ENCODE measurements around the gene ADCY5.
"Not testable (repeated sequence)": the region's sequence is repeated elsewhere in the genome, so short reads cannot be mapped to it uniquely, and the experiment has no call there.

Gene ADCY5

GRCh38 chr3:123448536-123449101, at the start of gene ADCY5:
Gene ADCY5, minus strand, starts transcription at chr3:123449090. Its CDS starts 545 bp downstream, at chr3:123448545.
- peak within 1 kb of the TSS; percentile 26 for H3K4me3 ChIP-seq (ENCODE audit: low read depth, low read length)
- TF ChIP-seq CTCF (IDR thresholded peaks at IDR 0.05; ENCODE audit: borderline replicate concordance, insufficient read depth, low read depth, low read length) = no peak

- no peak overlapping the region for H3K4me3 ChIP-seq (ENCODE audit: low read depth, low read length)
- no peak for TF ChIP-seq CTCF (IDR thresholded peaks at IDR 0.05; ENCODE audit: borderline replicate concordance, insufficient read depth, low read depth, low read length)
These were observed 45.0 kb upstream of the ADCY5 start for GRCh38 chr3:123493912-123494311.

- TF ChIP-seq CTCF (IDR thresholded peaks at IDR 0.05; ENCODE audit: borderline replicate concordance, insufficient read depth, low read depth, low read length) = no peak
- H3K4me3 ChIP-seq (ENCODE audit: low read depth, low read length) = no peak overlapping the region
These were observed 43.2 kb upstream of the ADCY5 start for GRCh38 chr3:123491966-123492587.

GRCh38 chr3:123489400-123490004, 40.6 kb upstream of the ADCY5 start:
- peak; percentile 83 for TF ChIP-seq CTCF (IDR thresholded peaks at IDR 0.05; ENCODE audit: borderline replicate concordance, insufficient read depth, low read depth, low read length)
- H3K4me3 ChIP-seq (ENCODE audit: low read depth, low read length) = no peak overlapping the region

- H3K4me3 ChIP-seq (ENCODE audit: low read depth, low read length) = no peak overlapping the region
- no peak for TF ChIP-seq CTCF (IDR thresholded peaks at IDR 0.05; ENCODE audit: borderline replicate concordance, insufficient read depth, low read depth, low read length)
These were observed 39.9 kb upstream of the ADCY5 start for GRCh38 chr3:123488645-123489347.

- not testable (repeated sequence) for H3K4me3 ChIP-seq (ENCODE audit: low read depth, low read length)
These were observed 38.2 kb upstream of the ADCY5 start for GRCh38 chr3:123487063-123487462.

- H3K4me3 ChIP-seq (ENCODE audit: low read depth, low read length) = no peak overlapping the region
- no peak for TF ChIP-seq CTCF (IDR thresholded peaks at IDR 0.05; ENCODE audit: borderline replicate concordance, insufficient read depth, low read depth, low read length)
These were observed 37.6 kb upstream of the ADCY5 start for GRCh38 chr3:123486460-123486859.
